NOMO-1 (cell line): ENCODE data around the gene IRAK3.

Source experiments
- DNase-seq, 2 experiments: peaks; one replicate each; lab custom pipeline; 2025; ENCODE audit not compliant: unreplicated experiment in 2 of 2; lab: John Stamatoyannopoulos, UW

Gene IRAK3, protein sequence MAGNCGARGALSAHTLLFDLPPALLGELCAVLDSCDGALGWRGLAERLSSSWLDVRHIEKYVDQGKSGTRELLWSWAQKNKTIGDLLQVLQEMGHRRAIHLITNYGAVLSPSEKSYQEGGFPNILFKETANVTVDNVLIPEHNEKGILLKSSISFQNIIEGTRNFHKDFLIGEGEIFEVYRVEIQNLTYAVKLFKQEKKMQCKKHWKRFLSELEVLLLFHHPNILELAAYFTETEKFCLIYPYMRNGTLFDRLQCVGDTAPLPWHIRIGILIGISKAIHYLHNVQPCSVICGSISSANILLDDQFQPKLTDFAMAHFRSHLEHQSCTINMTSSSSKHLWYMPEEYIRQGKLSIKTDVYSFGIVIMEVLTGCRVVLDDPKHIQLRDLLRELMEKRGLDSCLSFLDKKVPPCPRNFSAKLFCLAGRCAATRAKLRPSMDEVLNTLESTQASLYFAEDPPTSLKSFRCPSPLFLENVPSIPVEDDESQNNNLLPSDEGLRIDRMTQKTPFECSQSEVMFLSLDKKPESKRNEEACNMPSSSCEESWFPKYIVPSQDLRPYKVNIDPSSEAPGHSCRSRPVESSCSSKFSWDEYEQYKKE

DNA sequence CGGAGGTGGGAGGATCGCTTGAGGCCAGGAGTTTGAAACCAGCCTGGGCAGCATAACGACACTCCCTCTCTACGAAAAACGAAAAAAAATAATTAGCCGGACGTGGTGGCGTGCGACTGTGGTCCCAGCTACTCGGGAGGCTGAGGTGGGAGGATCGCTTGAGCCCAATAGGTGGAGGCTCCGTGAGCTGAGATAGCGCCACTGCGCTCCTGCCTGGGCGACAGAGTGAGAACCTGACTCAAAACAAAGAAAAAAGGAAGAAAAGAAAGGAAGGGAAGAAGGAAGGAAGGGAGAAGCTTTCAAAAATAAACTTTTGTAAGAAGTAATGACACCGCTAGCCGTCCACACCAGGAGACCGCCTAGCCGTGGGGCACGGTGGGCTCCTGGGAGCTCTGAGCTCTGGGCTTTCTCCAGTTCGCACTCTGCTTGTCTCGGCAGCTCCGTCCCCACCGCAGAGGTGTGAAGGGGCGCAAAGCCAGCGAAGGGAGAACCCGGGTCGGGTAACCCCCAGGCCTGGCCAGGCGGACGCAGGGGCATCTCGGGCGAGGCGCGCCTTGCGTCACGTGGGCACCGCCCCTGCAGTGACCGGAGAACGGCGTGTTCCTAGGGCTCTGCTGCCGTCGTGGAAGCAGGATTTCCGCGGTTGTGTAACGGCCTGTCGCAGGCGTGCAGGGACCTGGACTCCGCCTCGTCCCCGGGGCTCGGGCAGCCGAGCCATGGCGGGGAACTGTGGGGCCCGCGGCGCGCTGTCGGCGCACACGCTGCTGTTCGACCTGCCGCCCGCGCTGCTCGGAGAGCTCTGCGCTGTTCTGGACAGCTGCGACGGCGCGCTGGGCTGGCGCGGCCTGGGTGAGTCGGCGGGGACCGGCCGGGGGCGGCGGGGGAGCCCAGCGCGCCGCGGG lies at the start of gene IRAK3:
IRAK3 (plus strand) TSS at position 631 of the 902 bp plus-strand sequence; CDS start at position 717, 86 bp downstream.
- DNase-seq = peak; percentile 82

DNA sequence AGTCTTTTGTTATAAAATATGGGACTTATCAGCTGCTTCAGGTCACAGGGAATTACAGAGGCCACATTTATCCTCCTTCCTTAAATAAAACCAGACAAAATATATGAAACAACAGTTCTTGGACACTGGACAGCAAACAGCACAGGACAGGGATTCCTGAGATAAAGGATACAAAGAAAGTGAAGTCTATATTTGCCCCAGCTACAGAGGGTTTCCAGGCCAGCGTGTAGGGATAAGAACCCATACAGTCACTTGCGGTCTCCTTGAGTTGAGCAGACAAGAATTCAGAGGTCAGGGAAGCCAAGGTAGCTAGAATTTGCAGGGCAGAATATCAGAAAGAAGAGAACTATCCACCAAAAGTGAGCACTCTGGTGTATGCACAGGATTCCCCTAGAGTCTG lies 49.7 kb upstream of the IRAK3 start:
- no peak for DNase-seq

DNA sequence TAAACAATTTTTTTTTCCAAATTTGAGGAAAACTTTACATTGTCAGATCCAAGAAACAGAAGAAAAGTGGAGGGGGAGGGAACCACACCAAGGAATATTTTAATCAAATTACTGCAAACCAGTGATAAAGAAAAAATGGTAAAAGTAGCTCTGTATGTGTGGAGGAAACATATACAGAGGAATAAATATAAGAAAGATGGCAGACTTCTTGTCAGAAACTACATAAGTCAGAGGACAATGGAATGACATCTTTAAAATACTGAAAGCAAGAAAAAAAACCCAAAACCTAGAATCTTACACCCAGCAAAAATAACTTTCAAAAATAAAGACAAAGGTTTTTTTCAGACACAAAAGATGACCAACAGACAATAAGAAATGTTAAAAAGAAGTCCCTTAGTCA lies 48.3 kb upstream of the IRAK3 start:
- DNase-seq = peak in 1 of 2 experiments; percentile 50

DNA sequence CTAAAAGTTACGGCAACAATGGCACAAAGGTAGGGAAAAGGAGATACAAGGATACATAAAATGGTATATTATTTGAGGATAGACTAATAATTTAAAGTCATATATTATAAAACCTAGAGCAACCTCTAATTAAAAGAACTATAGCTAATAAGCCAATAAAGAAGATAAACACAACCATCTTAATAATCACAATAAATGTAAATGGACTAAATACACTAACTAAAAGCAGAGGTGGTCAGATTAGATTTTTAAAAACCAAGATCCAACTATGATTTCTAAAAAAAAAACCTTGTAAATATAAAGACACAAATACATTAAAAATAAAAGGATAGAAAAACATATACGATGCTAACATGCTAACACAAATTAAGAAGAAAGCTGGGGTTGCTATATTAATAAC lies 47.7 kb upstream of the IRAK3 start:
- no peak for DNase-seq

DNA sequence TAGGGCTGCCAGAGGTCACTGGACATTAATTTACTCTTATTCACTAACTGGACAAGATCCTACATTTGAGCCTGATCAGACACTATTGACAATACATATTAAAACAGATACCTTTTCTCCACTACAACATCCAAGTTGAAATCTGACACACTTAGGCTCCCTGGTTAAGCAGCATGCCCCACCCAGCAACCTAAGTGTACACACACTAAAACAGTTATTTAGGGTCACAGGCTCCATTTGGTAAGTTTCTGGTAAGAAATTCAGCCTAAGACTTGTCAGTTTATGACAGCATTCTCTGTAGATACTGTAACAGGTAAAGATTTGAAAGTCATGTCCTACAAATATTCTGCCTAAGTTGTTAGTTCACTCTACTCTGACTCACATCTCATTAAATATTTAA lies 46.2 kb upstream of the IRAK3 start:
- DNase-seq = no peak

DNA sequence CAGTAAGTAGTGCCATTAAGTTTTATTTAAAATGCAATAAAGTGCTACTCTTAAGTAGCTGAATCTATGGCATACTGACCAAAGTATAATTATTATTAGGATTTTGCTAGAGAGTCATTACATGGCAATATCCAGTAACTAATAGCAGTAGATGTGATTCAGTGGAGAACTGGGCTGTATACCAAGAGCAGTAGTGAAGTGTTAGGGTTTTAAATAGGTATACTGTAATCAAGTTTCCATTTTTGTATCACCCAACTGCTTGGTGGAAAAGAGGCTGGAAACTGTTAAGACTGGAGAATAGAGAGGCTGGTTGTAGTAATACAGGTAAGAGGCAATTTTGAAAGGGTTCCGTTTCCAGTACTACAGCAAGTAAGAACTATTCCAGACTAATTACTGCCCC lies 45.1 kb upstream of the IRAK3 start:
- no peak for DNase-seq

DNA sequence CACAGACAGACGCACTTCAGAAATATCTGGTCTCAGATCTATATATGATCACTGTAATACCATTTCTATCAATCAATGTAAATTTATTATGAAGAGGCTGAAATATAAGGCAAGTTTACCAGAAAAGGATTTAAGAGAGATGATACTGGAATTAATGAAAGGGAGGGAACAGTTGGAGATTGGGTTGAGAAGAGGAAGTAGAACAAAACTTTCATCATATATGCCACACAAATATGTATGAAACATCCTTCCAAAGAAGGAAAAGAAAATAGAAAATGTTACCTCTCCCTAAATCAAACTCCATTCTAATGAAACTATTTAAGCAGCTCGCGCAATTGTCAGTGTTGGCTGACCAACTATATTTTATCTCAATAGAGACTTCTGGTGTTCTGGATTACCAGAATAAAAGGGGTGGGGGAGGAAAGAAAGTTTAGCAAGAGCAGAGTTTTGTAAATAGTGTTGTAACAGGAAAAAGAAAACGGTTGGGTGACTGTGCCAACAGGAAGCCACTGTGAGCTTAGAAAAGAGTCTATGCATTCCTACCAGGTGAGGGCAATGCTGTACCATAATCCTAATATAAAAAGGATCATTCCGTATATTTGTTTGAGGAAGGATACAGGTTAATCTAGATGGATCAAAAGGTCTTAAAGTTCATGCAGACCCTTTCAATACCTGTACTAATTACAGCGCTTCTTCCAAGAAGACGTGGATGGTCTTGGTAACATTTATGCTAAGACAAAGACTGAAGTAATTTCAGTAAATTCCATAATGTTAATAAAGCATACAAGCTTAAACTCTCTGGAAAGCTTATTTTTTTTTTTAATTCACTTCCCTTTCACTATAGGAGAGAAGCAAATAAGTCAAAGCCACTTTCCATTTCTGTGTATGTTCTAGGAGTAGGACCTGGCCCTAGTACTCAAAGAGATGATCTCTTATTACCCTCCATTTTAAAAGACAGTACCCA lies 43.9 kb upstream of the IRAK3 start:
- peak; percentile 81 to 96 for DNase-seq

DNA sequence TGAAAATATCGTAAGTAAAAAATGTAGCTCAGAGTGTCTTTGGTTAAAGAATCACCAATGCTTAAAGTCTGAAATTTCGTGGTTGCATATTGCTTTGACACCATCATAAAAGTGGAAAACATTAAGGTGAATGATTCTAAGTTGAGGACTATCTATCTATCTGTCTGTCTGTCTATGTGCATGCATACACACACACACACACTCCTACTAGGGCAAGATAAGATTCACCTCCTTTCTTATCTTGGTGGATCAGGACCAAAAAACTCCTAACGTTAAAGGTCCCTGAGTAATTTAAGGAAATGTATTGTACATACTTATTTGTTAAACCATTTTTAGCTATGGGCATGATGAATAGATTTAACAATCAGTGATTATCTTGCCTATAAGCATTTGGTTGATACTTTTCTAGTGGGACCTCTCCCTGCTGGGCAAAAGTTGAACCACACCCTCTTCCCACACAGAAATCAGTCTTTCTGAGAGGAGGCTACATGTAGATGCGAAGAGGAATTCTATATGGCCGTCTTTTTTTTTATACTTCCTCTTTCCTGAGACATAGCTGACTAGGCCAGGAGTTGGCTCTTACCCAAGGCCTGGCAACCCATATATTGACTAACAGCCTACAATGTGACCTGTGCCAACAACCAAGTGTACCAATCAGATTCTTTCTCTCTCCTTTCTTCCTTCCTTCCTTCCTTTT lies 39.2 kb upstream of the IRAK3 start:
- peak; percentile 75 to 90 for DNase-seq

DNA sequence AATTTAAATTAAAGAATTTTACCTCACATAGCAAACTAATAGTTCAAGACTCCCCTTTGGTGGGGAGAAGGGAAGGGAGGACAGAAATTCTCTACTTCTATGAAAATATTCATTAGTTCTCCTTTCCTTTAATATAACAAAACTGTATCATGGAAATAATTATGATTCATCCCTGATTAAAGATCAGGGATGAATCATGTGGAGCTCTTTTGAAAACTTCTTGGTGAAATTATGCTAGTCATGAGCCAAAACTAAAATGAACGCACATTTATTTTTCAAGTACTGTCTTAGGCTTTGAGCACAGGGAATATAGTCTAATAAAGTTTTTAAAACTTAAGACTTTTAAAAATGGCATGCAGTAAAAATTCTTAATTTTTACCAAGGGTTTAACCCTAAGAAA lies 36.3 kb upstream of the IRAK3 start:
- DNase-seq = no peak

DNA sequence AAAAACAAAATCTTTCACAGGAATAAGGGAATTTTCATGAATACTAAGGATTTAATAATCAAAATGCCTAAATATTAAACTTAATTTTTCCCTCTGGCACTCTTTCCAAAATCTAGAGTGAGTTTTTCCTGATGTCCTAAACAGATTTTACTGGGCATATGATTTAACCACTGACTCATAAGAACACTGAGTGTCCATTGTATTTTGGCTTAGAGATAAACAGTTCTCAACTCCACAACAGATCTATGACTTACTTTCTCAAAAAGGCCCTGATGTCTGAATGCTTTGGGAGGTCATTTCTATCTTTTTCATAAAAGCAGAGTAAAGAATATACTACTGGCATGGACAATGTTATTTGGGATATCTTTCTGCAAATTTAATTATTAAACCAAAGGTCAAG lies 34.2 kb upstream of the IRAK3 start:
- DNase-seq = no peak

DNA sequence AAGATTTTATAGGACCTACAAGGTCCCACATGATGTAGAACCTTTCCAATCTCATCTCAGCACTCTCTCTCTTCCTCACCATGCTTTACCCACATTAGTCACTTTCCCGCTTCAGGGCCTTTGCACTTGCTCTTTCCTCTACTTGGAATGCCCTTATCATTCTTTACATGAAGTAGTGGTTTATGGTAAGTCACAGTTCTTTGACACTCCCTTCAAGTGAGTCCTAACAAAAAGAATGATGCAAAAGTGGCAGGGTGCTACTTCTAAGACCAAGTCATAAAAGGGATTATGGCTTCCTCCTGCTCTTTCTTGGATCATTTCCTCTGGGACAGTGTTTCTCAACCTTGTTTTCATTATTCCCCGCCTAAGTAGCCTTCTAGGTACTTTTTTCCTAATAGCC lies 32.4 kb upstream of the IRAK3 start:
- DNase-seq = no peak

DNA sequence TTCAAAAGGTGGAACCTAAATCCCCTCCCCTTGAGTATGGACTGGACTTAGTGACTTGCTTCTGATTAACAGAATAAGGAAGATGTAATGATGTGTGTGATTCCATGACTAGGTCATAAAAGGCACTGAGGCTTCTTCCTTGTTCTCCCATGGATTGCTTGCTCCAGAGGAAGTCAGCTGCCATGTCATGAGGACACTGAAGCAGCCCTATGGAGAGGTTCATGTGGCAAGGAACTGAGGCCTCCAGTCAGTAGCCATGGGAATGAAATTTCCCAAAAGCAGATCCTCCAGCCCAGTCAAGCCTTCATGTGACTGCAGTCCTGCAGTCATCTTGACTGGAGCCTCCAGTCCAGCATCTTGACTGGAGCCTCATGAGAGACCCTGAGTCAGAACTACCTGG lies 29.9 kb upstream of the IRAK3 start:
- no peak for DNase-seq

DNA sequence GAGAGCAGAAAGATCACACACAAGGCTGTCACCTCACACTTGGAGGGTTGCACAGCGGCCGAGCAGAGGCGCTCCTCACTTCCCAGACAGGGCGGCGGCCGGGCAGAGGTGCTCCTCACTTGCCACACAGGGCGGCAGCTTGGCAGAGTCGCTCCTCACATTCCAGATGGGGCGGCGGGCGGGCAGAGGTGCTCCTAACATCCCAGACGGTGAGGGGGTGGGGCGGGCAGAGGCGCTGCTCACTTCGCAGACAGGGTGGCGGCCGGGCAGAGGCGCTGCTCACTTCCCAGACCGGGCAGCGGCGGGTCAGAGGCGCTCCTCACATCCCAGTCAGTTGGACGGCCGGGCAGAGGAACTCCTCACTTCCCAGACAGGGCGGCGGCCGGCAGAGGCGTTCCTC lies 28.3 kb upstream of the IRAK3 start:
- DNase-seq = no peak

DNA sequence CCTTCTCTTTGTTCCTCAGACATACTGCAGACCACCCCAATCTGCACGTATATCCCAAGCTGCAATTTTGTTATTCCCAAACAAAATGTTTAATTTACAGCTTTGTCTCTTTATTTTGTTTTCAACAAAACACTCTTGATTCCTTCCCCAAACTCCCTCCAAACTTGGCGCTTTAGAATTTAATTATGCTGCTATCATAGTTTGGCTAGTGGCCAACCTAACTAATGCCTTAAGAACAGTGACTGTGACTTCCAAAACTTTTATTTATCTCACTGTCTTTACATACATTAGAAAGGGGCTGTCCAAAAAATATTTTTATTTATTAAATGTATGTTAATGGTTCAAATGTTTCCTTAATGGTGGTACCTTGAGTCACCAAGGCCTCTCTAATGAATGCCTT lies 26.3 kb upstream of the IRAK3 start:
- DNase-seq = no peak

DNA sequence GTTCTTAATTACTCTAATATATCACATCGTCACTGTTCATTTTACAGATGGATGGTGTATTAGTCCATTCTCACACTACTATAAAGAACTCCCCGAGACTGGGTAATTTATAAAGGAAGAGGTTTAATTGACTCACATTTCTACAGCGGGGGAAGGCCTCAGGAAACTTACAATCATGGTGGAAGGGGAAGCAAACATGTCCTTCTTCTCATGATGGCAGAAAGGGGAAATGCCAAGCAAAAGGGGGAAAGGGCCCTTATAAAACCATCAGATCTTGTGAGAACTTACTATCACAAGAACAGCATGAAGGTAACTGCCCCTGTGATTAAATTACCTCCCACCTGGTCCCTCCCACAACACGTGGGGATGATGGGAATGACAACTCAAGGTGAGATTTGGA lies 25.7 kb upstream of the IRAK3 start:
- DNase-seq = no peak

DNA sequence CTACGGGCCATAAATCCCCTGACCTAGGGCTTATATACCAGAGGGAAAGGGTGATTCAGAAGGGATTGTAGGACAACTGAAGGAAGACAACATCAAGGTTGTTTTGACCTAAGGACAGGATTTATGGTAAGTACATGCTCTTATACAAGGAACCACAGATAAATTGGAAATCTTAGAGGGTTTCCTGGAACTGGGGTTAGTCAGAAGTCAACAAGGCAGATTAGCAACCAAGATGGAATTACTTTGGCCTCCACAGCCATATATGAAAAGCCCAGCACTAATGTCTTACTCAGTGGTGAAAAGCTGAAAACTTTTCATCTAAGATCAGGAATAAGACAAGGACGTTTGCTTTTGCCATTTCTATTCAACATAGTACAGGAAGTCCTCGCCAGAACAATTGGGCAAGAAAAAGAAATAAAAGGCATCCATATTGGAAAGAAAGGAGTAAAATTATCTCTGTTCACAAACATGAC lies 24.6 kb upstream of the IRAK3 start:
- DNase-seq = no peak

DNA sequence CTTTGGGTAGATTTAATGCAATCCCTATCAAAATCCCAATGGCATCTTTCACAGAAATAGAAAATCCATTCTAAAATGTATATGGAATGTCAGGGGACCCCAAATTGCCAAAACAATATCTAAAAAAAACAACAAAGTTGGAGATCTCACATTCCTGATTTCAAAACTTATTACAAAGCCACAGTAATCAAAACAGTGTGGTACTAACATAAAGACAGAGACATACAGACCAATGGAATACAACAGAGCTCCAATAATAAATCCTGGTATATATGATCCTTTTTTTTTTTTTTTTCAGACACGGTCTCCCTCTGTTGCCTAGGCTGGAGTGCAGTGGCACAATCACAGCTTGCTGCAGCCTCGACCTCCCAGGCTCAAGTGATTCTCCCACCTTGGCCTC lies 23.9 kb upstream of the IRAK3 start:
- DNase-seq = no peak

DNA sequence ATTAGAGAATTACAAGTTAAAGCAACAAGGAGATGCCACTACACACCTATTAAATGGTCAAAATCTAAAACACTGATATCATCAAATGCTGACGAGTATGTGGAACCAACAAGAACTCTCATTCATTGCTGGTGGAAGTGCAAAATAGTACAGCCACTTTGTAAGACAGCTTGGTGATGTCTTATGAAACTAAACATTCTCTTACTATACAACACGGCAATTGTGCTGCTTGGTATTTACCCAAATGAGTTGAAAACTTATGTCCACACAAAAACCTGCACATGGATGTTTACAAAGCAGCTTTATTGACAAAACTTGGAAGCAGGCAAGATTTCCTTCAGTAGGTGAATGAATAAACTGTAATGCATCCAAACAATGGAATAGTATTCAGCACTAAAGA lies 22.5 kb upstream of the IRAK3 start:
- DNase-seq = no peak

DNA sequence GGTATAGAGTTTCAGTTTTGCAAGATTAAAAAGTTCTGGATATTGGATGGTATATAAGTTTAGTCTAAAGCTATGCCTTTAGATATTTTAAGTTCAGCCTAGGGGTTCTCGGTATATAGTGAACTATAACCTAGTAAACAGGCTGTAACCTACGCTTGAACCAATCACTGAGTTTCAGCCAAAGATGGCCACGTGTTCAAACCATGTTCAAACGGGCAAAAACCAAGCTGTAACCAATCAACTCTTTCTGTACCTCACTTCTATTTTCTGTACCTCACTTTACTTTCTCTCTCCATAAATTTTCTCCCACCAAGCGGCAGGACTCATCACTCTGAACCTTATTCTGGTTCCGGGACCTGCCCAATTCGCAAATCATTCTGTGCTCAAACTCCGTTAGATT lies 20.6 kb upstream of the IRAK3 start:
- no peak for DNase-seq
